DND-41 (cell line): ENCODE measurements around the gene FBXW7.

Experiments used
- ATAC-seq: fragments of 200-7000 bp; cut with Tn5 transposase; 3 replicates; pipeline ENCODE4 v1.9.1; 2021; ENCODE audit warnings: low read depth; ENCODE audit not compliant: insufficient read depth
- DNase-seq: peaks from one replicate; pipeline ENCODE4 v3.0.0-alpha.2; 2020
- H2AFZ ChIP-seq: 2 replicates; pipeline ENCODE4 v1.6.0; 2012; ENCODE audit warnings: low read depth, low read length
- H3K27ac ChIP-seq: 2 replicates; pipeline ENCODE4 v1.5.1; 2012; ENCODE audit warnings: low read length, inconsistent platforms
- H3K27me3 ChIP-seq: fragments of 200-600 bp; sonication (generic); 2 replicates; pipeline ENCODE4 v1.6.0; 2012; ENCODE audit warnings: low read length, mild to moderate bottlenecking, inconsistent platforms; ENCODE audit not compliant: insufficient read depth, poor library complexity
- H3K36me3 ChIP-seq: 2 replicates; pipeline ENCODE4 v1.5.1; 2012; ENCODE audit warnings: low read length, inconsistent platforms; ENCODE audit not compliant: insufficient read depth
- H3K4me1 ChIP-seq: 2 replicates; pipeline ENCODE4 v1.5.1; 2012; ENCODE audit warnings: mild to moderate bottlenecking, low read length; ENCODE audit not compliant: insufficient read depth
- H3K4me2 ChIP-seq: 2 replicates; pipeline ENCODE4 v1.6.0; 2012; ENCODE audit warnings: mild to moderate bottlenecking, moderate library complexity, low read length, inconsistent platforms; ENCODE audit not compliant: insufficient read depth
- H3K4me3 ChIP-seq, 2 experiments: fragments of 200-600 bp in 1 of 2; shearing (Covaris generic) in 1 of 2; 2 replicates each; pipeline ENCODE4 v1.5.1; 2012 to 2016; ENCODE audit warnings: inconsistent platforms in 2 of 2, low read length in 2 of 2, mild to moderate bottlenecking in 2 of 2, low read depth in 1 of 2, moderate library complexity in 1 of 2
- H3K79me2 ChIP-seq: 2 replicates; pipeline ENCODE4 v1.6.0; 2012; ENCODE audit warnings: low read length, inconsistent platforms; ENCODE audit not compliant: insufficient read depth
- H3K9ac ChIP-seq: 2 replicates; pipeline ENCODE4 v1.6.0; 2012; ENCODE audit warnings: low read depth, mild to moderate bottlenecking, inconsistent platforms, low read length, moderate library complexity
- H3K9me3 ChIP-seq: 2 replicates; pipeline ENCODE4 v1.5.1; 2012; ENCODE audit warnings: low read length, moderate library complexity, mild to moderate bottlenecking, inconsistent platforms; ENCODE audit not compliant: insufficient read depth, severe bottlenecking
- H4K20me1 ChIP-seq: 2 replicates; pipeline ENCODE4 v1.6.0; 2012; ENCODE audit warnings: low read length; ENCODE audit not compliant: insufficient read depth
- EZH2 ChIP-seq: IDR thresholded peaks from 3 replicates; pipeline ENCODE4 v1.6.1; 2012; ENCODE audit warnings: borderline replicate concordance, low read depth, mild to moderate bottlenecking, moderate library complexity, low read length, inconsistent platforms; ENCODE audit not compliant: severe bottlenecking
- TF ChIP-seq, protein P1 (sequence below): IDR thresholded peaks from 2 replicates; pipeline ENCODE4 v1.5.1; 2012; ENCODE audit warnings: borderline replicate concordance, low read length, moderate library complexity, mild to moderate bottlenecking; ENCODE audit not compliant: poor library complexity, severe bottlenecking; ENCODE audit errors: extremely low read depth

Gene FBXW7

DNA sequence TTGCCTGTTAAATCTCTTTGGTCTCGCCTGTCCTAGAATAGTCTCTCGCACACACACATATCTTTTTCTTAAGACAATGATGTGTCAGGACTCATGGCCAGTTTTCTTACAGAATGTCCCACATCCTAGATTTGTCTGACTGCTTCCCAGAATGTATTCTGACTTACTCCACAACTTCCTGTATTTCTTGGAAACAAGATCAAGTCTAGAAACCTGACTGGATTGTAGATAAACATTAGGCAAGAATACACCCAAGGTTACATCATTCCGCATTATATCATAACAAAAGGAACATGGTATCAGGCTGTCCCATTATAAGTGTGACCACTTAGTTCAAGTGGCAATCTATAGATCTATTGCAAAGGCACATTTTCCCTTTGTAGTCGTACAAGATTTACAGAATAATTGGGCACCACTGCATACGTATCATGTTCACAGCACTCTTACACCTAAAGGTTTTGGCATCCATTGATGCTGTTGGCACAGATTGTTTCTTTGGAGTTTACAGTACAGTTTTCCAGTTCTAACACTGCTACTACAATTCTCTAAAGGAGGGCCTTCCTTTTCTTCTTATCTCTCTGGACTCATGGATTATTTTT, 56.4 kb downstream of the FBXW7 start:
- H2AFZ ChIP-seq: no peak overlapping the region
- no peak overlapping the region for H3K4me2 ChIP-seq
- no peak overlapping the region for H3K4me3 ChIP-seq
- H3K9me3 ChIP-seq: no peaks in the 10 kb centered on the region
- H3K9ac ChIP-seq: no peak overlapping the region
- DNase-seq (no peak), ATAC-seq (no peak)
- peaks cover 52% of the 10 kb centered on the region for H3K79me2 ChIP-seq
- H3K27ac ChIP-seq: no peak overlapping the region
- H4K20me1 ChIP-seq: peaks cover 9% of the 10 kb centered on the region; the same call in 1 of the 2 replicates
- no peaks in the 10 kb centered on the region for H3K27me3 ChIP-seq
- TF ChIP-seq, protein P1, sequence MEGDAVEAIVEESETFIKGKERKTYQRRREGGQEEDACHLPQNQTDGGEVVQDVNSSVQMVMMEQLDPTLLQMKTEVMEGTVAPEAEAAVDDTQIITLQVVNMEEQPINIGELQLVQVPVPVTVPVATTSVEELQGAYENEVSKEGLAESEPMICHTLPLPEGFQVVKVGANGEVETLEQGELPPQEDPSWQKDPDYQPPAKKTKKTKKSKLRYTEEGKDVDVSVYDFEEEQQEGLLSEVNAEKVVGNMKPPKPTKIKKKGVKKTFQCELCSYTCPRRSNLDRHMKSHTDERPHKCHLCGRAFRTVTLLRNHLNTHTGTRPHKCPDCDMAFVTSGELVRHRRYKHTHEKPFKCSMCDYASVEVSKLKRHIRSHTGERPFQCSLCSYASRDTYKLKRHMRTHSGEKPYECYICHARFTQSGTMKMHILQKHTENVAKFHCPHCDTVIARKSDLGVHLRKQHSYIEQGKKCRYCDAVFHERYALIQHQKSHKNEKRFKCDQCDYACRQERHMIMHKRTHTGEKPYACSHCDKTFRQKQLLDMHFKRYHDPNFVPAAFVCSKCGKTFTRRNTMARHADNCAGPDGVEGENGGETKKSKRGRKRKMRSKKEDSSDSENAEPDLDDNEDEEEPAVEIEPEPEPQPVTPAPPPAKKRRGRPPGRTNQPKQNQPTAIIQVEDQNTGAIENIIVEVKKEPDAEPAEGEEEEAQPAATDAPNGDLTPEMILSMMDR: no peak
- no peak for TF ChIP-seq EZH2
- peaks cover 7% of the 10 kb centered on the region; the same call in 1 of the 2 replicates for H3K36me3 ChIP-seq
- H3K4me1 ChIP-seq: no peaks in the 10 kb centered on the region

DNA sequence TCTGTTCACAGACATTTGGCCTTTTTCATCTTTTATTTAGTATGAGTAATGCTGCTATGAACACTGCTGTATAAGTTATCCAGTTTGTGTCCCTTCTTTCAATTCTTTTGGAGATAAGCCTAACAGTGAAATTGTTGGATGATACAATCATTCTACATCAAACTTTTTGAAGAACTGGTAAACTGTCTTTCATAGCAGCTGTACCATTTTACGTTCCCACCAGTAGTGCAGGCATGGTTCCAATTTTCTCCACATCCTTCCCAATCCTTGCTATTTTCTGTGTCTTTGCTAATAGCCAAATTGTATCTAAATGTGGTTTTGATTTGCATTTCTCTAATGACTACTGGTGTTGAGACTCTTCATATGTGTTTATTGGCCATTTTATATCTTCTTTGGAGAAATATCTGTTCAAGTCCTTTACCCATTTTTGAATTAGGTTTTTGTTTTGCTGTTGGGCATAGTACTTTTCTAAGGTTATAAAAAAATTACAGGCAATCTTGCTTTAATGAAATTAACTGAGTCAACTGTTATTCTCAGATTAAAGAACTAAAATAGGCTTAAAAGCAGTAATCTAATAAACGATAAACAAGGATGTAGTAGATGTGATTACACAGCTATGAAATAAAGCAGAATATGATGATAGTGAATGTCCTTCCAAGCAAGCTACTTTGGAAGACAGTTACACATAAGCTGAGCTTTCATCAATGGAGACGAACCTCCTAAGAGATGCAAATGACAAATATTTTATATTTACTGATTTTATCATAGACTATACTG, 57.2 kb downstream of the FBXW7 start:
- ATAC-seq: no peak
- H3K4me3 ChIP-seq: no peak overlapping the region
- H3K27ac ChIP-seq: no peak overlapping the region

DNA sequence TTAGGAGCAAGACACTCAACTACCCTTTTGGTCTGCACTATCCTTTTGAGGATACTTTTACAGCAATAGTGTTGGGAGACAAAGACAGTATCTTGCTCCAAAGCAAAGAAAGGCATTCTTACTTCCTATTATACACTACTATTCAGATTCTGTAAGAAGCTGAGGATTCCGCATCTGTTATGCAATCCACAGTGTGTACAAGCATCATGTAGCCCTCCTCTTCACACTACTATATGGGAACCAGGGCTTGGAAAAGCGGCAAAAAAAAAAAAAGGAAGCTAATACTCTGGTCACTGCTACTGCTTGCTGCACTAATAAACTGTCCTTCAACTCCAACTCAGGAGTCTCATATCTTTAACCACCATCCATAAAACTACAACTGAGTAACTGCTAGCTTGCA, 59.1 kb downstream of the FBXW7 start:
- no peak for DNase-seq
- TF ChIP-seq EZH2: no peak
- TF ChIP-seq, protein P1: no peak
- Histone ChIP-seq H3K27ac (no peak overlapping the region), H3K79me2 (peaks cover 59% of the 10 kb centered on the region), H3K36me3 (peaks cover 7% of the 10 kb centered on the region; the same call in 1 of the 2 replicates), H3K4me1 (no peaks in the 10 kb centered on the region), H2AFZ (no peak overlapping the region), H3K4me3 (no peak overlapping the region), H3K9ac (no peak overlapping the region), H3K9me3 (no peaks in the 10 kb centered on the region), H3K27me3 (no peaks in the 10 kb centered on the region), H3K4me2 (no peak overlapping the region), H4K20me1 (peaks cover 9% of the 10 kb centered on the region; the same call in 1 of the 2 replicates)
- ATAC-seq: no peak

More for the DNA sequence above, 57.2 kb downstream of the FBXW7 start:
- H3K79me2 ChIP-seq: peaks cover 55% of the 10 kb centered on the region
- no peak overlapping the region for H2AFZ ChIP-seq
- peaks cover 9% of the 10 kb centered on the region; the same call in 1 of the 2 replicates for H4K20me1 ChIP-seq
- H3K27me3 ChIP-seq: no peaks in the 10 kb centered on the region
- DNase-seq: no peak
- peaks cover 7% of the 10 kb centered on the region; the same call in 1 of the 2 replicates for H3K36me3 ChIP-seq
- no peaks in the 10 kb centered on the region for H3K4me1 ChIP-seq
- H3K9me3 ChIP-seq: no peaks in the 10 kb centered on the region
- H3K4me2 ChIP-seq: no peak overlapping the region
- no peak for TF ChIP-seq EZH2
- TF ChIP-seq, protein P1: no peak
- no peak overlapping the region for H3K9ac ChIP-seq
